ENCODE measurements around the gene FAM174C.

Gene FAM174C

GRCh38 chr19:1269478-1270212 is 5.7 kb upstream of the FAM174C start:
- Histone ChIP-seq H3K9ac (ENCODE audit: low read depth in 1 of 2, low read length in 2 of 2) (peak overlapping the region; percentile 90 to 96), H3K27me3 (ENCODE audit: control insufficient read depth in 2 of 2, insufficient read depth in 2 of 2, low read length in 2 of 2) (no peaks in the 10 kb centered on the region), H3K36me3 (ENCODE audit: control insufficient read depth in 2 of 2, insufficient read depth in 2 of 2, low read length in 2 of 2) (peaks cover 38 to 43% of the 10 kb centered on the region in 2 donors), H3K4me3 (ENCODE audit: low read length in 2 of 2) (peak overlapping the region; percentile 84 to 98), H3K9me3 (ENCODE audit: control insufficient read depth in 2 of 2, low read length in 2 of 2) (no peaks in the 10 kb centered on the region), H3K4me1 (ENCODE audit: control insufficient read depth in 2 of 2, insufficient read depth in 2 of 2, low read length in 2 of 2) (peaks cover 77 to 78% of the 10 kb centered on the region in 2 donors), H3K27ac (ENCODE audit: low read depth in 2 of 2, low read length in 2 of 2) (peak overlapping the region; percentile 95 to 96)

- Histone ChIP-seq H3K27ac (ENCODE audit: low read depth in 2 of 2, low read length in 2 of 2) (peak overlapping the region; percentile 95 to 96), H3K9ac (ENCODE audit: low read depth in 1 of 2, low read length in 2 of 2) (peak overlapping the region; percentile 90 to 96), H3K27me3 (ENCODE audit: control insufficient read depth in 2 of 2, insufficient read depth in 2 of 2, low read length in 2 of 2) (no peaks in the 10 kb centered on the region), H3K4me3 (ENCODE audit: low read length in 2 of 2) (peak overlapping the region; percentile 84 to 98), H3K4me1 (ENCODE audit: control insufficient read depth in 2 of 2, insufficient read depth in 2 of 2, low read length in 2 of 2) (peaks cover 76 to 77% of the 10 kb centered on the region in 2 donors), H3K9me3 (ENCODE audit: control insufficient read depth in 2 of 2, low read length in 2 of 2) (no peaks in the 10 kb centered on the region), H3K36me3 (ENCODE audit: control insufficient read depth in 2 of 2, insufficient read depth in 2 of 2, low read length in 2 of 2) (peaks cover 41 to 46% of the 10 kb centered on the region in 2 donors)
Observed at GRCh38 chr19:1270213-1270853, 5.0 kb upstream of the FAM174C start.

GRCh38 chr19:1270854-1271527 is 4.3 kb upstream of the FAM174C start:
- H3K36me3 ChIP-seq (ENCODE audit: control insufficient read depth in 2 of 2, insufficient read depth in 2 of 2, low read length in 2 of 2): peaks cover 41 to 46% of the 10 kb centered on the region in 2 donors
- H3K4me1 ChIP-seq (ENCODE audit: control insufficient read depth in 2 of 2, insufficient read depth in 2 of 2, low read length in 2 of 2): peaks cover 72 to 74% of the 10 kb centered on the region in 2 donors
- H3K4me3 ChIP-seq (ENCODE audit: low read length in 2 of 2): peak overlapping the region; percentile 49 to 98
- no peaks in the 10 kb centered on the region for H3K27me3 ChIP-seq (ENCODE audit: control insufficient read depth in 2 of 2, insufficient read depth in 2 of 2, low read length in 2 of 2)
- H3K27ac ChIP-seq (ENCODE audit: low read depth in 2 of 2, low read length in 2 of 2): peak overlapping the region in 1 of 2 donors; percentile 24
- H3K9me3 ChIP-seq (ENCODE audit: control insufficient read depth in 2 of 2, low read length in 2 of 2): no peaks in the 10 kb centered on the region
- H3K9ac ChIP-seq (ENCODE audit: low read depth in 1 of 2, low read length in 2 of 2): peak overlapping the region; percentile 63 to 96

- Histone ChIP-seq H3K27ac (ENCODE audit: low read depth in 2 of 2, low read length in 2 of 2) (peak overlapping the region in 1 of 2 donors; percentile 24), H3K9ac (ENCODE audit: low read depth in 1 of 2, low read length in 2 of 2) (peak overlapping the region in 1 of 2 donors; percentile 96), H3K27me3 (ENCODE audit: control insufficient read depth in 2 of 2, insufficient read depth in 2 of 2, low read length in 2 of 2) (no peaks in the 10 kb centered on the region), H3K36me3 (ENCODE audit: control insufficient read depth in 2 of 2, insufficient read depth in 2 of 2, low read length in 2 of 2) (peaks cover 41 to 46% of the 10 kb centered on the region in 2 donors), H3K9me3 (ENCODE audit: control insufficient read depth in 2 of 2, low read length in 2 of 2) (no peaks in the 10 kb centered on the region), H3K4me3 (ENCODE audit: low read length in 2 of 2) (peak overlapping the region; percentile 49 to 98), H3K4me1 (ENCODE audit: control insufficient read depth in 2 of 2, insufficient read depth in 2 of 2, low read length in 2 of 2) (peaks cover 76 to 78% of the 10 kb centered on the region in 2 donors)
Observed at GRCh38 chr19:1271528-1272422, 3.6 kb upstream of the FAM174C start.

- H3K4me3 ChIP-seq (ENCODE audit: low read length in 2 of 2): peak overlapping the region; percentile 15 to 33
- peak overlapping the region; percentile 39 to 54 for H3K27ac ChIP-seq (ENCODE audit: low read depth in 2 of 2, low read length in 2 of 2)
- no peak overlapping the region for H3K9ac ChIP-seq (ENCODE audit: low read depth in 1 of 2, low read length in 2 of 2)
- H3K9me3 ChIP-seq (ENCODE audit: control insufficient read depth in 2 of 2, low read length in 2 of 2): no peaks in the 10 kb centered on the region
- H3K27me3 ChIP-seq (ENCODE audit: control insufficient read depth in 2 of 2, insufficient read depth in 2 of 2, low read length in 2 of 2): no peaks in the 10 kb centered on the region
- peaks cover 72 to 74% of the 10 kb centered on the region in 2 donors for H3K4me1 ChIP-seq (ENCODE audit: control insufficient read depth in 2 of 2, insufficient read depth in 2 of 2, low read length in 2 of 2)
- peaks cover 41 to 46% of the 10 kb centered on the region in 2 donors for H3K36me3 ChIP-seq (ENCODE audit: control insufficient read depth in 2 of 2, insufficient read depth in 2 of 2, low read length in 2 of 2)
Observed at GRCh38 chr19:1272423-1273262, 2.7 kb upstream of the FAM174C start.

GRCh38 chr19:1273263-1274041 is 1.9 kb upstream of the FAM174C start:
- no peaks in the 10 kb centered on the region for H3K27me3 ChIP-seq (ENCODE audit: control insufficient read depth in 2 of 2, insufficient read depth in 2 of 2, low read length in 2 of 2)
- H3K9ac ChIP-seq (ENCODE audit: low read depth in 1 of 2, low read length in 2 of 2): no peak overlapping the region
- no peak overlapping the region for H3K4me3 ChIP-seq (ENCODE audit: low read length in 2 of 2)
- peak overlapping the region; percentile 39 to 54 for H3K27ac ChIP-seq (ENCODE audit: low read depth in 2 of 2, low read length in 2 of 2)
- H3K9me3 ChIP-seq (ENCODE audit: control insufficient read depth in 2 of 2, low read length in 2 of 2): no peaks in the 10 kb centered on the region
- H3K4me1 ChIP-seq (ENCODE audit: control insufficient read depth in 2 of 2, insufficient read depth in 2 of 2, low read length in 2 of 2): peaks cover 64 to 68% of the 10 kb centered on the region in 2 donors
- H3K36me3 ChIP-seq (ENCODE audit: control insufficient read depth in 2 of 2, insufficient read depth in 2 of 2, low read length in 2 of 2): peaks cover 41 to 46% of the 10 kb centered on the region in 2 donors

- peaks cover 46 to 52% of the 10 kb centered on the region in 2 donors for H3K36me3 ChIP-seq (ENCODE audit: control insufficient read depth in 2 of 2, insufficient read depth in 2 of 2, low read length in 2 of 2)
- H3K9ac ChIP-seq (ENCODE audit: low read depth in 1 of 2, low read length in 2 of 2): peak overlapping the region in 1 of 2 donors; percentile 94
- peak overlapping the region; percentile 99 to 100 for H3K27ac ChIP-seq (ENCODE audit: low read depth in 2 of 2, low read length in 2 of 2)
Observed at GRCh38 chr19:1274081-1274851, 1.1 kb upstream of the FAM174C start.

GRCh38 chr19:1274852-1275259 is 474 bp upstream of the FAM174C start:
- no peaks in the 10 kb centered on the region for H3K27me3 ChIP-seq (ENCODE audit: control insufficient read depth in 2 of 2, insufficient read depth in 2 of 2, low read length in 2 of 2)
- peaks cover 48 to 56% of the 10 kb centered on the region in 2 donors for H3K36me3 ChIP-seq (ENCODE audit: control insufficient read depth in 2 of 2, insufficient read depth in 2 of 2, low read length in 2 of 2)
- H3K4me3 ChIP-seq (ENCODE audit: low read length in 2 of 2): peak overlapping the region; percentile 41 to 85
- peaks cover 59 to 64% of the 10 kb centered on the region in 2 donors for H3K4me1 ChIP-seq (ENCODE audit: control insufficient read depth in 2 of 2, insufficient read depth in 2 of 2, low read length in 2 of 2)
- no peaks in the 10 kb centered on the region for H3K9me3 ChIP-seq (ENCODE audit: control insufficient read depth in 2 of 2, low read length in 2 of 2)
- peak overlapping the region; percentile 99 to 100 for H3K27ac ChIP-seq (ENCODE audit: low read depth in 2 of 2, low read length in 2 of 2)
- peak overlapping the region in 1 of 2 donors; percentile 94 for H3K9ac ChIP-seq (ENCODE audit: low read depth in 1 of 2, low read length in 2 of 2)

More at GRCh38 chr19:1274081-1274851, 1.1 kb upstream of the FAM174C start:
- Histone ChIP-seq H3K9me3 (ENCODE audit: control insufficient read depth in 2 of 2, low read length in 2 of 2) (no peaks in the 10 kb centered on the region), H3K27me3 (ENCODE audit: control insufficient read depth in 2 of 2, insufficient read depth in 2 of 2, low read length in 2 of 2) (no peaks in the 10 kb centered on the region), H3K4me1 (ENCODE audit: control insufficient read depth in 2 of 2, insufficient read depth in 2 of 2, low read length in 2 of 2) (peaks cover 61 to 64% of the 10 kb centered on the region in 2 donors), H3K4me3 (ENCODE audit: low read length in 2 of 2) (peak overlapping the region; percentile 41 to 85)
